Measurements from ENCODE around the gene CASTOR1. TPM values are rescaled to one million over a fixed set of nuclear protein-coding genes. Genes with fewer than 3 reads are reported as not detected.
A peak's percentile ranks its signal among the peaks of the same experiment; 100 is the strongest.

Gene CASTOR1
- total and polyA plus RNA-seq, 2 donors (not counting 1 experiment from before 2014, with no cell fraction given): 2.7 to 5.0 TPM

GRCh38 chr22:30247561-30247960 is 41.7 kb downstream of the CASTOR1 start:
- Histone ChIP-seq H2AFZ (ENCODE audit: low read length) (no peak overlapping the region), H3K4me2 (ENCODE audit: extremely low read depth, insufficient read depth, low read length) (peak overlapping the region; percentile 75), H3K4me1 (ENCODE audit: control insufficient read depth, extremely low read depth, insufficient read depth, low read length) (peaks cover 49% of the 10 kb centered on the region), H3K36me3 (ENCODE audit: control insufficient read depth, insufficient read depth, low read length) (peaks cover 16% of the 10 kb centered on the region), H4K20me1 (ENCODE audit: control insufficient read depth, extremely low read depth, insufficient read depth, low read length) (no peaks in the 10 kb centered on the region), H3K4me3 (replicated peaks in 1 of 4; ENCODE audit: control extremely low read depth in 1 of 4, insufficient read depth in 1 of 4, low read depth in 3 of 4, low read length in 4 of 4) (peak overlapping the region in 1 of 4 experiments; percentile 82), H3K9me3 (ENCODE audit: control insufficient read depth, insufficient read depth, low read depth, low read length) (no peaks in the 10 kb centered on the region), H3K79me2 (ENCODE audit: control insufficient read depth, insufficient read depth, low read length) (peaks cover 48% of the 10 kb centered on the region), H3K9ac (ENCODE audit: insufficient read depth, low read length) (peak overlapping the region; percentile 26), H3K27me3 (ENCODE audit: control insufficient read depth, insufficient read depth, low read length) (no peaks in the 10 kb centered on the region), H3K27ac (ENCODE audit: insufficient read depth, low read length) (peak overlapping the region; percentile 95)
- TF ChIP-seq CTCF (conservative IDR thresholded peaks at IDR 0.05 in 1 of 2, IDR thresholded peaks at IDR 0.05 in 1 of 2; ENCODE audit: low read depth in 1 of 2, low read length in 2 of 2) (no peak), EZH2 (IDR thresholded peaks at IDR 0.05; ENCODE audit: low read length, missing control alignments) (no peak)
- DNase-seq (ENCODE audit: low read depth in 2 of 2): no peak

- no peaks in the 10 kb centered on the region for H3K9me3 ChIP-seq (ENCODE audit: control insufficient read depth, insufficient read depth, low read depth, low read length)
- H3K27ac ChIP-seq (ENCODE audit: insufficient read depth, low read length): peak overlapping the region; percentile 95
- TF ChIP-seq EZH2 (IDR thresholded peaks at IDR 0.05; ENCODE audit: low read length, missing control alignments) (no peak), CTCF (conservative IDR thresholded peaks at IDR 0.05 in 1 of 2, IDR thresholded peaks at IDR 0.05 in 1 of 2; ENCODE audit: low read depth in 1 of 2, low read length in 2 of 2) (no peak)
- DNase-seq (ENCODE audit: low read depth in 2 of 2): peak in 1 of 2 donors; percentile 82
- peak overlapping the region; percentile 54 to 82 (median 68) for H3K4me3 ChIP-seq (replicated peaks in 1 of 4; ENCODE audit: control extremely low read depth in 1 of 4, insufficient read depth in 1 of 4, low read depth in 3 of 4, low read length in 4 of 4)
- peaks cover 48% of the 10 kb centered on the region for H3K4me1 ChIP-seq (ENCODE audit: control insufficient read depth, extremely low read depth, insufficient read depth, low read length)
- H4K20me1 ChIP-seq (ENCODE audit: control insufficient read depth, extremely low read depth, insufficient read depth, low read length): no peaks in the 10 kb centered on the region
- H2AFZ ChIP-seq (ENCODE audit: low read length): no peak overlapping the region
- peaks cover 49% of the 10 kb centered on the region for H3K79me2 ChIP-seq (ENCODE audit: control insufficient read depth, insufficient read depth, low read length)
- H3K27me3 ChIP-seq (ENCODE audit: control insufficient read depth, insufficient read depth, low read length): no peaks in the 10 kb centered on the region
- H3K4me2 ChIP-seq (ENCODE audit: extremely low read depth, insufficient read depth, low read length): peak overlapping the region; percentile 99
- H3K36me3 ChIP-seq (ENCODE audit: control insufficient read depth, insufficient read depth, low read length): peaks cover 17% of the 10 kb centered on the region
- peak overlapping the region; percentile 96 for H3K9ac ChIP-seq (ENCODE audit: insufficient read depth, low read length)
Observed at GRCh38 chr22:30246814-30247376, 42.4 kb downstream of the CASTOR1 start.

GRCh38 chr22:30245985-30246813 is 43.1 kb downstream of the CASTOR1 start, which contains the start of gene LIF:
Gene LIF (minus strand): TSS chr22:30246759. CDS start chr22:30246695, 64 bp downstream.
- H3K79me2 ChIP-seq (ENCODE audit: control insufficient read depth, insufficient read depth, low read length): peaks cover 49% of the 10 kb centered on the region

More at GRCh38 chr22:30245985-30246813, 43.1 kb downstream of the CASTOR1 start, which contains the start of gene LIF:
- TF ChIP-seq EZH2 (IDR thresholded peaks at IDR 0.05; ENCODE audit: low read length, missing control alignments): no peak
- no peak for TF ChIP-seq CTCF (conservative IDR thresholded peaks at IDR 0.05 in 1 of 2, IDR thresholded peaks at IDR 0.05 in 1 of 2; ENCODE audit: low read depth in 1 of 2, low read length in 2 of 2)
- Histone ChIP-seq H2AFZ (ENCODE audit: low read length) (no peak within 1 kb of the TSS), H3K9ac (ENCODE audit: insufficient read depth, low read length) (peak within 1 kb of the TSS; percentile 96), H3K36me3 (ENCODE audit: control insufficient read depth, insufficient read depth, low read length) (peaks cover 17% of the 10 kb centered on the region), H4K20me1 (ENCODE audit: control insufficient read depth, extremely low read depth, insufficient read depth, low read length) (no peaks in the 10 kb centered on the region), H3K4me3 (replicated peaks in 1 of 4; ENCODE audit: control extremely low read depth in 1 of 4, insufficient read depth in 1 of 4, low read depth in 3 of 4, low read length in 4 of 4) (peak within 1 kb of the TSS; percentile 57 to 82 (median 68)), H3K27ac (ENCODE audit: insufficient read depth, low read length) (peak within 1 kb of the TSS; percentile 95), H3K9me3 (ENCODE audit: control insufficient read depth, insufficient read depth, low read depth, low read length) (no peaks in the 10 kb centered on the region), H3K4me2 (ENCODE audit: extremely low read depth, insufficient read depth, low read length) (peak within 1 kb of the TSS; percentile 99), H3K27me3 (ENCODE audit: control insufficient read depth, insufficient read depth, low read length) (no peaks in the 10 kb centered on the region), H3K4me1 (ENCODE audit: control insufficient read depth, extremely low read depth, insufficient read depth, low read length) (peaks cover 48% of the 10 kb centered on the region)
- peak in 1 of 2 donors; percentile 67 for DNase-seq (ENCODE audit: low read depth in 2 of 2)

All from fibroblast of lung (primary cell).